GM12891 (cell line): ENCODE data around the gene EHD1.

Experiments
- POLR2A ChIP-seq: IDR thresholded peaks from 2 replicates; pipeline ENCODE4 v1.6.1; 2011; ENCODE audit warnings: low read depth, low read length, control low read depth
- POLR2AphosphoS5 ChIP-seq: IDR thresholded peaks from 2 replicates; pipeline ENCODE4 v1.6.1; 2011; ENCODE audit warnings: low read depth, low read length, control low read depth

DNA sequence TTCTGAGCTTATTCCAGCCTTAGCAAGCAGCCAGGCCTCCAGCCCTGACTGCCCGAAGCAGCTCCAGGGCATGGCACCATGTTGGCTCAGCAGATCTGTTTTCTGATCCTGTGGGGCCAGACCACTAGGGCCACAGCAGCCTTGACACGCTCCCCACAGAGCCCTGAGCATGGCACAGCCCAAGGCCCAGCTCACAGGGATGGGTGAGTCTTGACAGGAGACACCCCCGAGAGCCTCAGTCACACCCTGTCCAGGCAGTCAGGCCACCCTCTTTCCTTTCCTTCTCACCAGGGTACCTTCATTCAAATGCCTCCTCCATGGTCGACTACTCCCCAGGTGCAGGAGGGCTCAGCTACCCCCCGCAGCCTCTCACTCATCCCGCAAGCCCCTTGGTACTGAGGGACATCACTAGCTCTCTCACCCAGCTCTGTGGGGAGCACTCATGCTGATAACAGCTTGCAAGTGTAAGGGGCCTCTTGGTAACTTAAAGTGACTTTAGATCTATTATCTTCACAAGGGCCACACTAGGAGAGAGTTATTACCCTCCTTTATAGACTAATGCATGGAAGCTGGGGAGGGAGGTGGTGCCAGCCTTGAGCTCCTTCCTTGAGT lies 30.1 kb downstream of the EHD1 start:
- TF ChIP-seq POLR2AphosphoS5 (no peak), POLR2A (no peak)
